Measurements from ENCODE around the gene AP2A1.

GRCh38 chr19:49812452-49812996, 45.7 kb downstream of the AP2A1 start:
- TF ChIP-seq CTCF (IDR thresholded peaks at IDR 0.05; ENCODE audit: low read depth, low read length) (no peak), EZH2phosphoT487 (IDR thresholded peaks at IDR 0.05; ENCODE audit: low read depth) (no peak)
